GM19025 (cell line): ENCODE measurements around the gene UBR4.

ENCODE experiments used
- ATAC-seq: cut with Tn5 transposase; IDR thresholded peaks from one replicate; pipeline ENCODE4 v1.9.1; 2021; ENCODE audit warnings: mild to moderate bottlenecking, low read depth, moderate library complexity; ENCODE audit not compliant: unreplicated experiment

The UBR4 gene

DNA sequence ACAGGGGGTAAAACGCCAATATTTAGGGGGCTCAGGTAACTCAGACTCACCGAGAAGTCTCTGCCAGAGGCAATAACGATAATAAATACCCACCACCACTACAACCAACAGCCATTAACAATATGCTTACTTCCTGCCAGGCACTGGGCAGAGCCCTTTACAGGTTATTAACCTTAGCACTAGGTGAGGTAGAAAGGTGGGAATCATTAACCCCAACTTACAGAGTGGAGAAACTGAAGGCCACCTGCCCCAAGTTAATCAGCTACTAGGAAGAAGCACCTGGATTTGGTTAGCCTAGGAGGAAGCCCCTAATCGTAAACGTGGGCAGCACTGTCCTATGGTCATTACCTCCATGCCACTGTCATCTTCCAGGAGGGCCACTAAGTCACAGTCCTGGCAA lies 110.0 kb downstream of the UBR4 start:
- ATAC-seq, result no peak

GRCh38 chr1:19096990-19097389 lies 113.1 kb downstream of the UBR4 start:
- no peak for ATAC-seq

- no peak for ATAC-seq
Observed at GRCh38 chr1:19096036-19096833, 113.8 kb downstream of the UBR4 start.

GRCh38 chr1:19091196-19091953 lies 118.7 kb downstream of the UBR4 start:
- ATAC-seq, result no peak

DNA sequence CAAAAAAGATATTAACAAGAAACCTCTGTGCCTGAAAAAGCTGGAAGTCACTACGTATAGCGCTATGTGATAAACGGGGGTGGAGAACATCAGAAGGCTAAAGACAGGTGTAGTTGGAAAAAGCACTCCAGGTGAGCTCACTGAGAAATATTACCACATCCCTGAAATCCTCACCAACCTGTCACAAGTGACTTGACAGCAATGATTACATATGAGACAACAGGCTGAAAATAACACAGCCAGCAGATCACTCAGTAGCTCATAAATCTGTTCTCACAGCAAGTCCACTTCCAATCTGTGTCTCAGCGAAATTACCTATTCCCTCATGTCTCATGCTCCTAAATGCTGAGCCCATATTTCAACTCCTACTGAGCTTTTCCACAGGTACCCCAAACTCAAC lies 120.5 kb downstream of the UBR4 start:
- no peak for ATAC-seq

DNA sequence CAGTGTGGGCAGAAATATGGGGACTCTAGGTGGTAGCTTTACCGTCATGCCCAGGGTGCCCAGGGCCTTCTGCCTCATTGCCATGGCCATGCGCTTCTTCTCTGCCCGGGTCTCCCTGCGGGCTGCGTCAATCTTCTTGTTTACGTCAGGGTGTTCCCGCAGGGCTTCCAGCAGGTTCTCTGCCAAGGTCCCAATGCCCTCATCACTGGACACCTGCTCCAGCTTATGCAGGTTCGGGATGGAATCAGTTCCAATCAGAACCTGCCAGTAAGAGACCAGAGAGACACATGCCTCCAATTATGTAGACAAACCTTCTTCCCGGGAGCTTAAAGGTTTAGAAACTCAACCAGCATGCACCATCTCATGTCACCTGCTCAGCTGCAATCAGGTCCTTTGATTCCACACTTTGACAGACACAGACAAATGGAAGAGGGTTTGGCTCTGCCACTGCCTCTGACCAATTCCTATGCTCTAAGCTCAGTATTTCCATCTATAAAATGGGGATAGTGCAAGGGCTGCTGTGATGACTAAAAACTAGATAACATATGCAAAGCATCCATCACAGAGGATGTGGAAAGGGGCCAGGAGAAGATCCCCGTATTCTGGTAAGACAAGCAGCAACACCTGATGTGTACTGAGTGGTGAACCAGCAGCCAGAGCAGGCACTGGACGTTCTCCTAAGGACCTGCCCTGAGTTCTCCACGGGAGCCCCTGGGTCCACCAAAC lies 121.2 kb downstream of the UBR4 start:
- no peak for ATAC-seq

DNA sequence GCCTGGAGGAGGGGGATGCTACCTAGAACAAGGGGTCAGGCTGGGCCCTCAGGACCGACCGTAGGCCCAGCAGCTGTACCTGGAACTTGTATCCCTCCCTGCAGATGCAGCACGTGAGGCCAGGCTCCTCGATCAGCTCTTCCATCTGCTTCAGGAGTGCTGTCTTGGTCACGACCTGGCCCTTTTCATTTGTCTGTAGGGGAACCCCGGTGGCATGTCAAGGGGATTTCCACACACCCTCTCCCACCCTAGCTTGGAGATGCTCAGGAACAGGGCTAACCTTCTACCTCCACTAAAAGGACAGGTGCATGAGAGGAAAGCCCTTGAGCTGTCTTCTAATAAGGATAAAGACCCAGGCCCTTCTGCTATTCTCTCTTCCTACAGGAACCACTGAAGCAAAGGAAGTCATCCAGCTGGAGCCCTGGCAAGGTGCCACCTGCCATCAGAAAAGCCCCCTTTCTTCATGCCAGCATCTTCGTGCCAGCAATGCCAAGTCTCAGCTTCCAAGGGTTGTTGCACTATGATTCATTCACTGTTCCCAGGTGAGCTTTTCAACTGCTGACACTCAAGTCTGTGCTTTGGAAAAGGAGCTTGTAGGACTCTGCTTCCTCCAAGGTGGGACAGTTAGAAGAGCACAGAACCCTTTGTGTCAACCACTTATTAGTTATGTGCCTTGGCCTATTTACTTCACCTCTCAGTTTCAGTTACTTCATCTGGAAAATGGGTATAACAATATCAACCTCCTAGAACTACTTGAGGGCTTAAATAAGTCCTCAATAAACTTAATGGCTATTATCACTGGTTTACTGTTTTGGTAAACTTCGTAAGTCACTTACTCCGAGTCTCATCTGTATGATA lies 122.1 kb downstream of the UBR4 start:
- ATAC-seq, result no peak

DNA sequence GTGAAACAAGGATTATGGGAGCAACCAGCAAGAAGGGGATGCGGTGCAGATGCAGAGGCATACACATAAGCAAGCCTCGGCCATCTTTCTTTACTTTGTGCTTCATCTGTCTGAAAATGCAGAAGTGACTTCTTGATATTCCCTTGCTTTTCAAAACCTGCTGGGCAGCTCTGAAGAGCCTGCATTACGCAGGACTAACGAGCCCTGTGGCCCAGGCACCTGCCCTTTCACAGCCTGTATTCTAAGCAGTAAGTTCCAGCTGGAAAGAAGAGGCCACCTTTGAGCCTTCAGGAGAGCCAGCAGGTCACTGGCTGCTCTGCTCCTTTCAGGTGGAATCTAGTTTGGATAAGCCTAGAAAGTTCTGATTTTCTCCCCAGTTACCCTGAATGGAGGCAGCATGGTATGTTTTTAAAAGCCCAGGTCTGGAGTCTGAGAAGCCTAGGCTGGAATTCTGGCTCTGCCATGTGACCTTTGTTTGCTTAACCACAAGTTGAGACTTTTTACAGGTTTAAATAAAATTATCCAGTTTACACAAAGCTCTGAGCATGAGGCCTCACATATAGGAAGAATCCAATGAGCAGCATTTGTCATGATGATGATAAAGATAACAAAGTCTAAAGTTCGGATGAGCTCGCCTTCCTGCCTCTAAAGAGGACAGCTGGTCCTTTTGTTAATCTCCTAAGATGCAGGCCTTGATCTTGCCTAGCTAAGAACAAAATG lies 122.9 kb downstream of the UBR4 start:
- no peak for ATAC-seq

DNA sequence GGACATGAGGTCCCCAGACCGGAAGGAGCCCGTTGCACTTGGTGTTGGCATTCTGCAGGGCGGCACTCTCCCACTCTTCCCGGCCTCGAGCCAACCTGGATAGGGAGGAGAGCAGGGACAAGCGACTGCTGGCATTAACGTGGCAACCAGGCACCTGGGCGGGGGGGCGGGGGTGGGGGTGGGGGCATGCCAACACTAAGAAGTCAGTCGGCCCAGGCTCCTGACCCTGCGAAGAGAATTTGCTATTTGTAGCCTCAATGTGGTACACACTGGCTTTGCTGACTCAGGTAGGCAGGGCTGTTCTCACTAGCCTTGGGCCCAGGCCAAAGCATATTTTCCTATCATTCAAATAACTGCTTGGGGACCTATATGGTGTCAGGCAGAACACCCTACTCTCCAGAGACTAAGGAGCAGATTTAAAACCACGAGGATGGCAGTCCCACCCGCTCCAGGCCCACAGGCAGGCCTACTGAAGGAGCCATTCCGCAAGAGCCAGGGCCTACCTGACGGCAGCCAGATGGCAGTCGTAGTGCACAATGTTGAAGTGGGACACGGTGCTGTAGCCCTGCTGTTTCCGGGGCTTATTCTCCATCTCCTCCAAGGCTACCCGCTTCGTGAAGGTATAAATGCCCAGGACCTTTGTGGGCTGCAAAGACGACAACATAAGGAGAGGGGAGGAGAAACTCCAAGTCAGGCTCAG lies 123.7 kb downstream of the UBR4 start:
- no peak for ATAC-seq

DNA sequence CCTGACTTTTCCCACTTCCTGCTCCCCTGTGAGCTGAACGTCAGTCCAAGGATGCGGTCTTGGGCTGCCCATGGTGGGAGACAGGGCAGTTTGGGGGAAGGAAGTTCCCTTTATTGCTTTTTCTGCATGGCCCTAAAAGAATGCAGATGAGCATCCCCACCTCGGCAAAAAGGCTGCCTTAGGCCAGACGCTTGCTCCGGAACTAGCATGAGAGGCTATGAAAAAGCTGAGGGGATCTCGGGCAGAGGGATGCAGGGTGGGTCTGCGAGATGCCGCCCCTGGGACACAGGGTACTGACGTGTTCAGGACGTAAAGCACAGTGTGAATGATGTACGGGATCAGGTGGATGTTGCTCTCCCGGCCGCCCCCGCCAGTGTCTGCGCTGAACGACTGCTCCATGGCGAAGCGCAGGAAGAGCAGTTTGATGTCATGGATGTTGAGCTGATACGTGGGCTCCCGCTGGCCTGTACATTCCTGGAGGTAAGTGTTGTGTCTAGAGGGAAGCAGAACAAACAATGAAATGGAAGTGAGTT lies 125.8 kb downstream of the UBR4 start:
- ATAC-seq, result no peak

DNA sequence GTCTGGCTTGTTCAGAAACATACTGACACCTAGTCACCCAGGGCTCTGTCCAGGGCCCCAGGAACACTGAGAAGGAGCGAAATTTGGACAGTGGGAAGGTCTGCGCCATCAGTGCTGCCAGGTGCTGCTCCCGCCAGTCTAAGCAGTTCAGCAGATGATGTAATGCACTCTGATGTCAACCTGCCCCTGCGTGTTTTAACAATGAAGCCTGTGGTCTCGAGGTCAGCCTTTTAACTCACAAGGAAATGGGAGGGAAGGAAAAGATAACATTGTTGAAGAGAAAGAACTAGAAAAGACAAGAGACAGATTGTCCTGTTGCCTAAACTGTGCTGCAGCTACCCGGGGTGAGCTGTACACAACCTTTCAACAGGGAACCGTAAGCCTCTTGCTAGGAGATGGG lies 127.0 kb downstream of the UBR4 start:
- ATAC-seq, result no peak

DNA sequence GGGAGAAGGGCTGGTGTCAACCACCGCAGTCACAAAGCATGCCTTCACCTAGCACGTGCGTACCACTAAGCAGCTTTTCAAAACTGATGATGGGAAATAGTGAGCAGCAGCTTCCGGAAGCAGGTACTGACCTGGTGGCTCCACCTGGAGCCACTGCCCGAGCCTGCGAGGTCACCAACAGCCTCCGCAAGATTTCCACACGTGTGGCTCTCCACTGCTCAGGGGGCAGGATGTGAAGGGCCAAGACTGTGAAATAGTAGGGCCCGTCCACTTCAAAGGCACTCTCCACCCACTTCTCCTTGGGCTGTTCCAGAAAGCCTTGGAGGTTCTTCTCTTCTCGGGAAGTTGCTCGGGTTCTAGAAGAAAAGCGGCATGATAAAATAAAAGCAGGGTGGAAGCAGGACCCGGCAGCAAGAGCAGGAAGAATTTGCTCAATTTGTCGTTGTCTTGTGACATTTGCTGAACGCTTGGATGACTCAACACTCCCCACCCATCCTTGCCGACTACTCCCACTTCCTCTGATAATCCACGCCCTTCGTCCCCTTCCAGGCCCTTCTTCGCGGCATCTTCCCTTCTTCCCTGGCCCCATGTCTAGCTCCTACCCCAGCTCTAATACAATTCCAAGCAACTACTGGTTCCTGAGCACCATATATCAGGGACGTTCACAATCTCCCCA lies 128.7 kb downstream of the UBR4 start:
- ATAC-seq, result no peak

GRCh38 chr1:19080721-19081120 lies 129.3 kb downstream of the UBR4 start:
- ATAC-seq, result no peak

- no peak for ATAC-seq
Observed at GRCh38 chr1:19079541-19080472, 130.3 kb downstream of the UBR4 start.

DNA sequence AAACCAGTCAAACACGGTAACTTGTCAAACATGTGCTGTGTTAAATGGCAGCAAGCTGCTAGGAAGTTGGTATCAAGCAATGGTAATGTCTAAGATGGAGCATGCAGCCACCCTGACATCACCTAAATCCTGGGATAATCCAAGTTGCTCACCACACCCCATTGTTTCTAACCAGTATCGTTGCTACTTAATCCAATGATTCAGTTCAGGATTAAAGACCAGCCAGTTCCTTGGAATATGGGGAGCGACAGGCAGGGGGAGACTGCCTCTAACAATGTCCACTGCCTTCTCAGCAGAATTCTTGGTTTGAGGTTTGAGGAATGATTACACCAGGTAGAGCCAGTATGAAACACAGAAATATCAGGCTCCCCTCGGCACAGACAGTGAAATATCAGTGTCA lies 131.5 kb downstream of the UBR4 start:
- no peak for ATAC-seq

GRCh38 chr1:19076841-19077616 lies 133.0 kb downstream of the UBR4 start:
- no peak for ATAC-seq
